Stimulated activated CD4-positive, alpha-beta T cell treated with anti-CD3 and anti-CD28 coated beads, Interleukin-2, amount 100 ng/mL, for 24 hours (primary cell): ENCODE results near the gene CCDC138.
"Not testable (repeated sequence)": the region's sequence is repeated elsewhere in the genome, so short reads cannot be mapped to it uniquely, and the experiment has no call there.

Experiments used
- DNase-seq, 2 donors: peaks; one replicate each; pipeline ENCODE4 v3.0.0-alpha.2; 2020

Gene CCDC138, protein sequence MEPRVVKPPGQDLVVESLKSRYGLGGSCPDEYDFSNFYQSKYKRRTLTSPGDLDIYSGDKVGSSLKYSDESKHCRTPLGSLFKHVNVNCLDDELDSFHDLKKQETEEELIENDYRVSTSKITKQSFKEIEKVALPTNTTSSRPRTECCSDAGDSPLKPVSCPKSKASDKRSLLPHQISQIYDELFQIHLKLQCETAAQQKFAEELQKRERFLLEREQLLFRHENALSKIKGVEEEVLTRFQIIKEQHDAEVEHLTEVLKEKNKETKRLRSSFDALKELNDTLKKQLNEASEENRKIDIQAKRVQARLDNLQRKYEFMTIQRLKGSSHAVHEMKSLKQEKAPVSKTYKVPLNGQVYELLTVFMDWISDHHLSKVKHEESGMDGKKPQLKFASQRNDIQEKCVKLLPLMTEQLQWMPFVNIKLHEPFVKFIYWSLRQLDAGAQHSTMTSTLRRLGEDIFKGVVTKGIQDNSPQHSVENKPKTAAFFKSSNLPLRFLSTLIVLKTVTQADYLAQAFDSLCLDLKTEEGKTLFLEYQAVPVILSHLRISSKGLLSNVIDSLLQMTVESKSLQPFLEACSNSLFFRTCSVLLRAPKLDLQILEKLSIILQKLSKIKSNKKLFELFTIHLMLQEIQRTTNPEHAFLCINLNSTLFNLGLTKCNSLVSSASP

DNA sequence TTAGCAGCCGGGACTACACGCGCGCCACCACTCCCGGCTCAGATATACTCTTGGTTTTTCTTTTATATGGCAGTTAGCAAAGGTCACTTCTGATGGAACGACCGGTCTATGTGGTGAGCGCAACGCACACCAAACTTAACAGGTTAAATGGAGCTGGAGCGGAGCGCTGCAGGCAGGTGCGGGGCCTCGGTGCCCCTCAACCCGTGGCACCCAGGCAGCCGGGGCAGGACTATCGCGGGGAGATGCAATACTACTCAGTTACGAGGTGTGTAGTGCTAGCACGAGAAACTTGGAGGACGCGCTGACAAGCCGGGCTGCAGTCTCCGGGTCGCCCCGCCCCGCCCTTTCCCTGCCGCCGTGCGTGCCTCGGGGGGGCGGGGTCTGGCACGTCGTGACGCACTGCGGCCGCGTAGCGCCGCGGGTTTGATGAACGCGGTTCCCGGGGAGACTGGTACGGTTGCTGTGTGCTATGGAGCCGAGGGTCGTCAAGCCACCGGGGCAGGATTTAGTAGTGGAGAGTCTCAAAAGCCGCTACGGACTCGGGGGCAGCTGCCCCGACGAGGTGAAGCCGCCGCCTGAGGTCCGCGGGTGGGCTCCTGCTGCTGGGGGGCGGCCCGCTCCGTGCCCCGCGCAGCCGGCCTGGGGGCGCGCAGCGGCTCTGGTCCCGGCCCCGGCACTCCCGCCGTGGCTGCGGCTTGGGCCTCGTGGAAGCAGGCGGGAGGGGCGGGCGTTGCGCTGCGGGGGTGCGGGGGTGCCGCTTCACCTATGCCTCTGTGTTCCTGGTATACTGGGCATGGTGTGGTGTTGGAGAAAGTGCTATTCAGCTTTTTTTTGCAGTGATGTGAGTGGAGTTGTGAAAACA is at the start of gene CCDC138:
TSS of gene CCDC138 (plus strand) at position 418 of the 862 bp plus-strand sequence. CDS start at position 470, 52 bp downstream.
- DNase-seq, result peak; percentile 93 to 95

DNA sequence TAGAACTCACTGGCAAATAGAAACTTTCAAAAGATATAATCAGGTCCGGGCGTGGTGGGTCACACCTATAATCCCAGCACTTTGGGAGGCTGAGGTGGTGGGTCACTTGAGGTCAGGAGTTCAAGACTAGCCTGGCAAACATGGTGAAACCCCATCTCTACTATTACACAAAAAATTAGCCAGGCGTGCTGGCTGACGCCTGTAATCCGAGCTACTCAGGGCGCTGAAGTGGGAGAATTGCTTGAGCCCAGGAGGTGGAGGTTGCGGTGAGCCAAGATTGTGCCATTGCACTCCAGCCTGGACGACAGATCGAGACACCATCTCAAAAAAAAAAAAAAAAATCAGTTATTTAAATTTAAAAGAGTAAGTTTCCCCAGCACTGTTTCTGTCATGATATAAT is 28.6 kb upstream of the CCDC138 start:
- DNase-seq, result not testable (repeated sequence)

DNA sequence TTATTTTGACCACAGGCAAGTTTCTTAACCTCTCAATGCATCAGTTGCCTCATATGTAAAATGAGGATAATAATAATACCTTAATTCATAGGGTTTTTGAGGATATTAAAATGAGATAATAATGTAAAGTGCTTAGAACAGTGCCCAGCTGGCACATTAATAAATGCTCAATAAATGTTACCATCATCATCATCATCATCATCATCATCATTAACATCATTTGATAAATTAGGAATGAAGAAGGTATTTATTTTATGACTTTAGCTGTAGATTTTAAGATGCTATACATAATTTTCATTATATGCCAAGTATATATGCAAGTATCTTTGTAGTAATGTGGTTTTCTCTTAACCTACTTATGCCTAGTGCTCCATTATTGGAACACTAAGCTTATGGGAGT is 24.0 kb upstream of the CCDC138 start:
- DNase-seq, result not testable (repeated sequence)

DNA sequence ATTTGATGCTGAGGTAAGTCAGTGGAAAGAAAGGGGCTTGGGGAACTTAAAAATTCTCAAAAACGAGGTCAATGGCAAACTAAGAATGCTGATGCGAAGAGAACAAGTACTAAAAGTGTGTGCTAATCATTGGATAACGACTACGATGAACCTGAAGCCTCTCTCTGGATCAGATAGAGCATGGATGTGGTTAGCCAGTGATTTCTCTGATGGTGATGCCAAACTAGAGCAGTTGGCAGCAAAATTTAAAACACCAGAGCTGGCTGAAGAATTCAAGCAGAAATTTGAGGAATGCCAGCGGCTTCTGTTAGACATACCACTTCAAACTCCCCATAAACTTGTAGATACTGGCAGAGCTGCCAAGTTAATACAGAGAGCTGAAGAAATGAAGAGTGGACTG is 19.9 kb upstream of the CCDC138 start:
- not testable (repeated sequence) for DNase-seq

DNA sequence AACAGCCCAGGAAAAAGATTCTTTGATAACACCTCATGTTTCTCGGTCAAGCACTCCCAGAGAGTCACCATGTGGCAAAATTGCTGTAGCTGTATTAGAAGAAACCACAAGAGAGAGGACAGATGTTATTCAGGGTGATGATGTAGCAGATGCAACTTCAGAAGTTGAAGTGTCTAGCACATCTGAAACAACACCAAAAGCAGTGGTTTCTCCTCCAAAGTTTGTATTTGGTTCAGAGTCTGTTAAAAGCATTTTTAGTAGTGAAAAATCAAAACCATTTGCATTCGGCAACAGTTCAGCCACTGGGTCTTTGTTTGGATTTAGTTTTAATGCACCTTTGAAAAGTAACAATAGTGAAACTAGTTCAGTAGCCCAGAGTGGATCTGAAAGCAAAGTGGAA is 18.7 kb upstream of the CCDC138 start:
- DNase-seq, result not testable (repeated sequence)

DNA sequence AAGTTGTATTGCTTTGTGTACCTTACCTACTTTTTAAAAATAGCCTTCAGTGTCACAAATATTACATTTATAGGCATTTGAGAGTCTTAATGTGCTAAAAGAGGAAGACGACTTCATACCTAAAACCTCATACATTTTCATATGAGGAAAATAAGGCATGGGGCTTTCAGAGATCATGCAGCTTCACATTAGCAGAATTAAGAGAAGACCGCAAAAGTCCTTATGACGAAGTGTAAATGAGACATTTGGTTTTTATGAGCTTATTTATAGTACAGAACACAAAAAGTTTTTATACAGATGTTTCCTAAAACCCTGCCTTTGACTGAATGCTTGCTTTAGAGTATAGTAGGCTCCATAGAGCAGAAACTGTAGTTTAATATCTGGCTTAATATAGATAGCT is 10.1 kb upstream of the CCDC138 start:
- no peak for DNase-seq

DNA sequence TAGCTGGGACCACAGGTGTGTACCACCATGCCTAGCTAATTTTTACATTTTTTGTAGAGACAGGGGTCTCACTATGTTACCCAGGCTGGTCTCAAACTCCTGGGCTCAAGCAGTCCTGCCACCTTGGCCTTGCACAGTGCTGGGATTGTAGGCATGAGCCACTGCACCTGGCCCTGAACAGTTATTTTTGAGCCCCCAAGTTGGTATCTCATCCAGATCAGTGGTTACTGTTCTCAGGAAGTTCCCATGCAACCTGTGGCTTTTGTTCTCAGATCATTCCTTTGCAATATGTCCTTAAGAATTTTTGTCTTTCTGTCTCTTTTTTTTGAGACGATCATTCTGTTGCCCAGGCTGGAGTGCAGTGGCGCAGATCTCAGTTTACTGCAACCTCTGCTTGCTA is 7.7 kb upstream of the CCDC138 start:
- DNase-seq, result no peak

DNA sequence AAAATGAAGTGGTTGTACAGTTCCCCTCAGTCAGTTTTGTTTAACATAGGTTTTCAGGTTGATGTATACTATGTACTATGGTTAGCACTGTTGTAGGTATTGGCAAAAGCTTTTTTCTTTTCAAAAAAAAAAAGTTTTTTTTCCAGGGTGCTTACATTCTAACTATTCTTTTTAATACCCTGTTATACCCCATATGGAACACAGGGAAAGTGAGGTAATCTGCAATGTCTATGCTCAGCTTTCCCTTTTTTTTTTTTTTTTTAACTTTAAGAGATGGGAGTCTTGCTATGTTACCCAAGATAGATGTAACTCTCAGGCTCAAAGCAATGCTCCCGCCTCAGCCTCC is 590 bp upstream of the CCDC138 start:
- DNase-seq, result no peak

DNA sequence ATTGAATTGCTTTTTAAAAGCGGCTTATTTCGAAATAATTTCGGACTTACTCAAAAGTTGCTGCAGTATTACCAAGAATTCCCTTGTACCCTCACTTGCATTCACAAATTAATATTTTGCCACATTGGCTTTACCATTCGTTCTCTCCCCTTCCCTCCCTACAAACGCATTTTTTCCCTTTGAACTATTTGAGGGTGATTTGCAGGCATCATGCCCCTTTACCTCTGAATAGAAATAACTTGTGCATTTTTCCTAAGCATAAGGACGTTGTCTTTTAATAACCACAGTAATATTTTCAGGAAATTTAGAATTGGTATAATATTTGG is 608 bp downstream of the CCDC138 start:
- no peak for DNase-seq

DNA sequence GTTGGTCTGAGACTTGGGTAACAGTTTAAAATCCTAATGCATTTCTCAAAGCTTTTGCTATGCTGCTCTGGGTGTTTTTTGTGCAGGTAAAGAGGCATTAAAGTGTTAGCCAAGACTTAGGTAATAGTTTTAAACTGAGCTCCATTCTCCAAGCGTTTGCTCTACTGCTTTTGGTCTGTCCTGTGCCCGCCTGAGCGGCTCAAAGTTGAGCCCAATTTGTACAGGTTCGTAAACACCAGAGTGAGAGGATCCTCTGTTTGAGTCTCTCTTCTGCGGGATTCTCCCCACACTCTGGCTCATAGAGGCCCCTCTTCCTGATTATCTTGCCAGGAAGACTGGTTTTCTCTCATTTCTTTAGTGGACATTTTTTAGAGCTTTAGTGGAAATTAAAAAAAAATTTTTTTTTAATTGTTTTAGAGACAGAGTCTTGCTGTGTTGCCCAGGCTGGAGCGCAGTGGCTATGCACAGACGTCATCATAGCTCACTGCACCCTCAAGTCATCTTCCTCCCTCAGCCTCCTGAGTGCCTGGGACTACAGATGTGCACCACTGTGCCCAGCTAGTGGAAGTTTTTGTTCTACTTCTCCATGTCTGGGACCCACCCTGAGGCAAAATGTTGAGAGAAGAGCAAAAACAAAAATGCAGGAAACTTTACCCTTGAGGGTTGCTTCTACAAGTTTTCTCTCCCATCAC is 16.6 kb downstream of the CCDC138 start:
- no peak for DNase-seq

DNA sequence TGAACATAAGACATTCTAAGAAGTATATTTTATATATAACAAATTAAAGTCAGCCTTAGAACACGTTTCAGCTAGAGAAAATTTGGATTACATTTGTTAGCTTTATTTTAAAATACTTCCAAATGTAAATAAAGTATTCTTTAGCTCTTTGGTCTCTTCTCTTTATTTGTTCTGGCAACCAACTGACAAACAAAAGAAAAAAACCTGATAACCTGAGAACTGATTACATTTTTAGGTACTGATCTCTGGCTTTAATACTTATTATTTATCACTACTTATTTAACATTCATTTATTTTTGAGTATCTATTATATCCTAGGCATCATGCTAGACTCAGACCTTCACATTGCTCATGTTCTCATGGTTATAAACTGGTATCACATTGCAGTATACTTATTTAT is 18.5 kb downstream of the CCDC138 start:
- DNase-seq, result no peak

DNA sequence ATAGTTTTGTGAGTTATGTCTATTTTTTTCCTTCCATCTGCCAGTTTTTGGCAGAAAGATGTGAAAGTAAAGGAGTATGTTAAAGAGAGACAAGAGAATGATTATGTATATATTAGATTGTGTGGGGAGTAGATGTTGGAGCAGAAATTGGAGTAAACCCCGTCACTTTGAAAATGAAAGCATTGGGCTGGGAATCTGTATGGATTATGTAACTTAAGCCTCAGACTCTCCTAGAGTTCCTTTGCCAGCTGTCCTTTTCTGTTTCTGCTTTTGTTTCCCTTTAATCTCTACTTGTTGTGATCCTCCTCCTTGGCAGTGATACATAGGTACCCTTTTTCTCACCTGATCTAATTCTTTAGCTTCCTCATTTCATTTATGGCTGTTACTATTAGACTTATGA is 19.2 kb downstream of the CCDC138 start:
- no peak for DNase-seq

DNA sequence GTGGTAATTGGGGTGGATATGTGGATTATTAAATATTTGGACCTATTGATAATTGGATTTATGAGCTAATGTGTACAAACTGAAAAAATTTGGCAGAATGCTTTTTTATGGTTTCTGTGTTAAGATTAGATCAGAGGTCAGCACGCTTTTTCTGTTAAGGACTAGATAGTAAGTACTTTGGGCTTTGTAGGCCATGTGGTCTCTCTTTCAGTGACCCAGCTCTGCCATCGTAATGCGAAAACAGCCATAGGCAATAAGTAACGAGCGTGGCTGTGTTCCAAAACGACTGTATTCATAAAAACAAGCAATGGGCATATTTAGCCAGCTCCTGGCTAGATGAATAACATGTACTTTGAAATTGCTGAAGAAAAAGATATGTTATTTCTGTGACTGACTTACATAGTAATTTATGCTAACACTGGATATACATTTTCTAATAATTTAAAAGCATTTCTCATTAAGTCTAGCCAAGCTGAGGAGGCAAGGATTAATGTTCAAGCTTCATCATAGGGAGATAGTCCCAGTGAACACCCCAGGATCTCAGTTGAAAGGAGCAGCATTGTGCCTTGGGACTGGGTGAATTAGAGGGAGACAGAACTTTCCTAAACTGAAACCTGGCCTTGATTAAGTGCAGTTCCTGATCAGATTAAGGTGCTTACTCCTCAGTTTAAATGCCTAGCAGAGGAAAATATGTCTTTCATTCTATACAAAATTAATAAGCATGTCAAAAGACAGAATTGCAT is 20.0 kb downstream of the CCDC138 start:
- DNase-seq, result no peak

DNA sequence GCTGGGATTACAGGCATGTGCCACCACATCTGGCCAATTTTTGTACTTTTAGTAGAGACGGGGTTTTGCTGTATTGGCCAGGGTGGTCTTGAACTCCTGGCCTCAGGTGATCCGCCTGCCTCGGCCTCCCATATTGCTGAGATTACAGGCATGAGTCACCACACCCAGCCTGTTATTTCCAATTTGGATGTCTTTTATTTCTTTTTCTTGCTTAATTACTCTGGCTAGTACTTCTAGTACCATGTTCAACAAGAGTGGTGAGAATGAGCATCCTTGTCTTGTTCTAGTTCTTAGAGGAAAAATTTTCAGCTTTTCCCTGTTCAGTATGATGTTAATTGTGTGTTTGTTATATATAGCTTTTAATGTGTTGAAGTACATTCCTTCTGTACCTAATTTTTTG is 23.4 kb downstream of the CCDC138 start:
- no peak for DNase-seq

DNA sequence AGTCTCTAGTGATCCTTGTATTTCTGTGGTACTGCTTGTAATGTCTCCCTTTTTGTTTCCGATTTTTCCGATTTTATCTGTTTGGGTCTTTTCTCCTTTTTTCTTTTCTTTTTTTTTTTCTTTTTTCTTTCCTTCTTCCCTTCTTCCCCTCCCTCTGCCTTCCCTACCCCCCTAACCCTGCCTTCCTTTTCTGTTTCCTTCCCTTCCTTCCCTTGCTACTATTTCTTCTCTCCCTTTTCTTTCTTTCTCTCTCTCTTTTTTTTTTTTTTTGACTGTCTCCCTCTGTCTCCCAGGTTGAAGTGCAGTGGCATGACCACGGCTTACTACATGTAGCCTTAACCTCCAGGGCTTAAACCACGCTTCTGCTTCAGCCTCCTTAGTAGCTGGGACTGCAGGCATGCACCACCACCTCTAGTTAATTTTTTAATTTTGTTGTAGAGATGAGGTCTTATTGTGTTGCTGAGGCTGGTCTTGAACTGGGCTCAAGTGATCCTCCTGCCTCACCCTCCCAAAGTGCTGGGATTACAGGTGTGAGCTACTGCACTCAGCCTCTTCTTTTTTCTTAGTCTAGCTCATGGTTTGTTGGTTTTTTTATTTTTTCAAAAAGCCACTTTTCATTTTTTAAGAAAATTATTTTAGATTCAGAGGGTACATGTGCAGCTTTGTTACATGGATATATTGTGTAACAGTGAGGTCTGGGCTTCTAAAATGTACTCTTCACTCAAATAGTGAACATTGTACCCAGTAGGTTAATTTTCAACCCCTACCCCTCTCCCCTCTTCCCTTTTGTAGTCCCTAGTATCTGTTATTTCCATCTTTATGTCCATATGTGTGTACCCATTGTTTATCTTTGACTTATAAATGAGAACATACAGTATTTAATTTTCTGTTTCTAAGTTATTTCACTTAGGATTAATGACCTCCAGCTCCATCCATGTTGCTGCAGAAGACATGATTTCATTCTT is 24.7 kb downstream of the CCDC138 start:
- no peak for DNase-seq

DNA sequence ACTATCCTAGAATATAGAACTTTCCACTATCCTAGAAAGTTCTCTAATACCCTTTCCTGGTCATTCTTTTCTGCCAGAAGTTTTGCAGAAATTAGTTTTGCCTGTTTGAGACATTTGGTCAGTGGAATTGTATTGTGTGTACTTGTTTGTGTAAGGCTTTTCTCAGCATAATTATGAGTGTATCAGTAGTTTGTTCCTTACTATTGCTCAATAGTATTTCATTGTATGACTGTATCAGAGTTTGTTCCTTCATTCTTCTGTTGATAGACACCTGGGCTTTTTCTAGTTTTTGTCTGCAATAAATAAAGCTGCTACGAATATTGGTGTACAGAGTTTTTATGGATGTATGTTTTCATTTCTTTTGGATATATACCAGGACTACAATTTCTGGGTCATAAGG is 27.2 kb downstream of the CCDC138 start:
- no peak for DNase-seq

DNA sequence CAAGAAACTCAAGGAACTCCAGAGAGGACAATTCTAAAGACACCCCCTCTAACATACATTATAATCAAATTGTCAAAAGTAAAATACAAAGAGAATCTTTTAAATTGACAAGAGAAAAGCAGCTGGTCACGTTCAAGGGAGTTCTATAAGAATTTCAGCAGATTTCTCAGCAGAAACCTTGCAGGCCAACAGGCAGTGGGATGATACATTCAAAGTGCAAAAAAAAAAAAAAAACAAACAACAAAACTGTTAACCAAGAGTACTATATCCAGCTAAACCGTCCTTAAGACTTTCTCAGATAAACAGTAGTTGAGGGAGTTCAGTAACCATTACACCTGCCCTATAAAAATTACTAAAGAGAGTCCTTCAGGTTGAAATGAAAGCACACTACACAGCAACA is 33.9 kb downstream of the CCDC138 start:
- no peak for DNase-seq

DNA sequence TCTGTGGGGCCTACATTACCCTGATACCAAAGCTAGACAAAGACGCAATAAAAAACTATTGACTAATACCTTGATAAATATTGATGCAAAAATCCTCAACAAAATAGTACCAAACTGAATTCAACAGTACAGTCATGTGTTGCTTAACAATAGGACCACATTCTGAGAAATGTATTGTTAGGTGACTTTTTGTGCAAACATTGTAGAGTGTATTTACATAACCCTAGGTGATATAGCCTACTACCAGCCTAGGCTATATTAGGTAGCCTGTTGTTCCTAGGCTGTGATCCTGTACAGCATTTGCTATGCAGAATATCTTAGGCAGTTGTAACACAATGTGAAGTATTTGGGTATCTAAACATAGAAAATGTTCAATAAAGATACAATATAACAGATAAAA is 36.7 kb downstream of the CCDC138 start:
- no peak for DNase-seq

DNA sequence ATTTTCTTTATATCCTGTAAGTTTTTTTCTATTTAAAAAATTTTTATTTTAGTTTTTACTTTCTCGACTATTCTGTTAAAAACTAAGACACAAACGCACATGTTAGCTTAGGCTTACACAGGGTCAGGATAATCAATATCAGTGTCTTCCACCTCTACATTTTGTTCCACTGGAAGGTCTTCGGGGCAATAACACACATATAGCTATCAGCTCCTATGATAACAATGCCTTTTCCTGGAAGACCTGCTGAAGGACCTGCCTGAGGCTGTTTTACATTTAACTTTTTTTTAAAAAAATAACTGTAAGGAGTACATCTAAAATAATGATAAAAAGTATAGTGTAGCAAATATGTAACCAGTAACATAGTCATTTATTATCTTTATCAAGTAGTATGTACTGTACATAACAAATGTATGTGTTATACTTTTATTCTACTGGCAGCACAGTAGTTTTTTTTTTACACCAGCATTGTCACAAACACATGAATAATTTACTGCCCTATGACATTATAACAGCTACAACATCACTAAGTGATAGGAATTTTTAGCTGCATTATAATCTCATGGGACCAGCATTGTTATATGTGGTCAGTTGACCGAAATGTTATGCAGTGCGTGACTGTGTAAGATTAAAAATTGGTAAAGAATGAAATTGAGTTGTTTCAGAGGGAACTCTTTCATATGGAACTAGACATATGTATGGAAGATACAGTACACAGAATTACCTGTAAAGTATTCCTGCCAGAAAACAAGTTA is 37.9 kb downstream of the CCDC138 start:
- DNase-seq, result no peak

DNA sequence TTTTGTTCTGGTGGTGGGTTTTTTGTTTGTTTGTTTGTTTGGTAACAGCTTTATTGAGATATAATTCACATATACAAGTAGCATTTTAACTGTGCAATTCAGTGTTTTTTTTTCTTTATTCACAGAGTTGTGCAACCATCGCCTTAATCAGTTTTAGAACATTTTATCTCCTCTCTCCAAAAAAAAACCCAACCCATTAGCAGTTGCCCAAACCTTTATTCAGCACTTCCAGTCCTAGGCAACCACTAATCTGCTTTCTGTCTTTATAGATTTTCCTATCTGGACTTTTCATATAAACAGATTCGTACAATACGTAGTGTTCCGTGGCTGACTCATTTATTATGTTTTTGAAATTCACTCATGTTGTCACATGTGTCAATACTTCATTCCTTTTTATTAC is 38.7 kb downstream of the CCDC138 start:
- DNase-seq, result no peak
